OCI-LY1 (cell line): ENCODE data around the gene EFCAB7.

Experiments
- EZH2 ChIP-seq: fragments of 200-600 bp; sonication (generic), shearing (Covaris generic); IDR thresholded peaks from 2 replicates; pipeline ENCODE4 v1.8.0; 2017; ENCODE audit warnings: borderline replicate concordance, mixed run types, mild to moderate bottlenecking, antibody characterized with exemption, low read length, moderate library complexity, mixed read lengths
- TF ChIP-seq, protein P1 (sequence below): fragments of 200-600 bp; sonication (generic), shearing (Covaris generic); IDR thresholded peaks from 2 replicates; pipeline ENCODE4 v1.5.1; 2017; ENCODE audit warnings: mild to moderate bottlenecking, antibody characterized with exemption, low read length, moderate library complexity, mixed read lengths

DNA sequence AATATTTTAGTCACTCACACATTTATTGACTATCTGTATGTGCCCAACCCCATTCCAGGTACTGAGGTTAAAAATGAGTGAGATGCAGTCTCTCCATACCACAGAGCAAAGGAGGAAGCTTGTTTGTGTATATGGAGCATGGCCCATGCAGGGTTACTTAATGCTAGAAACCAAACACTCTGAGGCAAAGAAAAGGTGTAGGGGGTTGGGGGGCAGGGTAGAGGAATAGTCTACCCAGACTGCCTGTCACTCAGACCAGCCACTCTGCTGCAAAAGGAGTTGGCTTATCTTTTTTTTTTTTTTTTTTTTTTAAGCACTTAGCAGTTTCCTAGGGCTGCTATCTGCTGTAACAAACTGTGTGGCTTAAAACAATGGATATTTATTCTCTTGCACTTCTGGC, 89.6 kb downstream of the EFCAB7 start:
- TF ChIP-seq, protein P1, sequence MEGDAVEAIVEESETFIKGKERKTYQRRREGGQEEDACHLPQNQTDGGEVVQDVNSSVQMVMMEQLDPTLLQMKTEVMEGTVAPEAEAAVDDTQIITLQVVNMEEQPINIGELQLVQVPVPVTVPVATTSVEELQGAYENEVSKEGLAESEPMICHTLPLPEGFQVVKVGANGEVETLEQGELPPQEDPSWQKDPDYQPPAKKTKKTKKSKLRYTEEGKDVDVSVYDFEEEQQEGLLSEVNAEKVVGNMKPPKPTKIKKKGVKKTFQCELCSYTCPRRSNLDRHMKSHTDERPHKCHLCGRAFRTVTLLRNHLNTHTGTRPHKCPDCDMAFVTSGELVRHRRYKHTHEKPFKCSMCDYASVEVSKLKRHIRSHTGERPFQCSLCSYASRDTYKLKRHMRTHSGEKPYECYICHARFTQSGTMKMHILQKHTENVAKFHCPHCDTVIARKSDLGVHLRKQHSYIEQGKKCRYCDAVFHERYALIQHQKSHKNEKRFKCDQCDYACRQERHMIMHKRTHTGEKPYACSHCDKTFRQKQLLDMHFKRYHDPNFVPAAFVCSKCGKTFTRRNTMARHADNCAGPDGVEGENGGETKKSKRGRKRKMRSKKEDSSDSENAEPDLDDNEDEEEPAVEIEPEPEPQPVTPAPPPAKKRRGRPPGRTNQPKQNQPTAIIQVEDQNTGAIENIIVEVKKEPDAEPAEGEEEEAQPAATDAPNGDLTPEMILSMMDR: no peak
- no peak for TF ChIP-seq EZH2
